Panc1 (cell line): ENCODE measurements around the gene ZNF784.

Experiments
- POLR2AphosphoS5 ChIP-seq: IDR thresholded peaks from 2 replicates; pipeline ENCODE4 v1.6.1; 2012; ENCODE audit warnings: mild to moderate bottlenecking, low read depth, low read length, moderate library complexity
- SIN3A ChIP-seq: IDR thresholded peaks from 2 replicates; pipeline ENCODE4 v1.6.1; 2012; ENCODE audit warnings: low read depth, mild to moderate bottlenecking, low read length, moderate library complexity, borderline replicate concordance; ENCODE audit not compliant: insufficient read depth
- TCF7L2 ChIP-seq: IDR thresholded peaks from 2 replicates; pipeline ENCODE4 v1.6.1; 2011; ENCODE audit warnings: mild to moderate bottlenecking, low read depth, low read length, inconsistent platforms
- TF ChIP-seq, protein P1 (sequence below): fragments of 450-650 bp; IDR thresholded peaks from 2 replicates; pipeline ENCODE4 v1.5.1; 2017; ENCODE audit warnings: mild to moderate bottlenecking

- TF ChIP-seq, protein P1, sequence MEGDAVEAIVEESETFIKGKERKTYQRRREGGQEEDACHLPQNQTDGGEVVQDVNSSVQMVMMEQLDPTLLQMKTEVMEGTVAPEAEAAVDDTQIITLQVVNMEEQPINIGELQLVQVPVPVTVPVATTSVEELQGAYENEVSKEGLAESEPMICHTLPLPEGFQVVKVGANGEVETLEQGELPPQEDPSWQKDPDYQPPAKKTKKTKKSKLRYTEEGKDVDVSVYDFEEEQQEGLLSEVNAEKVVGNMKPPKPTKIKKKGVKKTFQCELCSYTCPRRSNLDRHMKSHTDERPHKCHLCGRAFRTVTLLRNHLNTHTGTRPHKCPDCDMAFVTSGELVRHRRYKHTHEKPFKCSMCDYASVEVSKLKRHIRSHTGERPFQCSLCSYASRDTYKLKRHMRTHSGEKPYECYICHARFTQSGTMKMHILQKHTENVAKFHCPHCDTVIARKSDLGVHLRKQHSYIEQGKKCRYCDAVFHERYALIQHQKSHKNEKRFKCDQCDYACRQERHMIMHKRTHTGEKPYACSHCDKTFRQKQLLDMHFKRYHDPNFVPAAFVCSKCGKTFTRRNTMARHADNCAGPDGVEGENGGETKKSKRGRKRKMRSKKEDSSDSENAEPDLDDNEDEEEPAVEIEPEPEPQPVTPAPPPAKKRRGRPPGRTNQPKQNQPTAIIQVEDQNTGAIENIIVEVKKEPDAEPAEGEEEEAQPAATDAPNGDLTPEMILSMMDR, result no peak
- no peak for TF ChIP-seq TCF7L2
- no peak for TF ChIP-seq POLR2AphosphoS5
- TF ChIP-seq SIN3A, result no peak
Observed at GRCh38 chr19:55578031-55578760, 46.2 kb downstream of the ZNF784 start.
